DMS53 treated with DMSO at 0.1 percent for 48 hours (cell line): ENCODE data around the gene KCNE4.
"Not testable (repeated sequence)": the region's sequence is repeated elsewhere in the genome, so short reads cannot be mapped to it uniquely, and the experiment has no call there.

Experiments
- DNase-seq: peaks from one replicate; lab custom pipeline; 2025; ENCODE audit not compliant: unreplicated experiment; lab: John Stamatoyannopoulos, UW

Gene KCNE4

DNA sequence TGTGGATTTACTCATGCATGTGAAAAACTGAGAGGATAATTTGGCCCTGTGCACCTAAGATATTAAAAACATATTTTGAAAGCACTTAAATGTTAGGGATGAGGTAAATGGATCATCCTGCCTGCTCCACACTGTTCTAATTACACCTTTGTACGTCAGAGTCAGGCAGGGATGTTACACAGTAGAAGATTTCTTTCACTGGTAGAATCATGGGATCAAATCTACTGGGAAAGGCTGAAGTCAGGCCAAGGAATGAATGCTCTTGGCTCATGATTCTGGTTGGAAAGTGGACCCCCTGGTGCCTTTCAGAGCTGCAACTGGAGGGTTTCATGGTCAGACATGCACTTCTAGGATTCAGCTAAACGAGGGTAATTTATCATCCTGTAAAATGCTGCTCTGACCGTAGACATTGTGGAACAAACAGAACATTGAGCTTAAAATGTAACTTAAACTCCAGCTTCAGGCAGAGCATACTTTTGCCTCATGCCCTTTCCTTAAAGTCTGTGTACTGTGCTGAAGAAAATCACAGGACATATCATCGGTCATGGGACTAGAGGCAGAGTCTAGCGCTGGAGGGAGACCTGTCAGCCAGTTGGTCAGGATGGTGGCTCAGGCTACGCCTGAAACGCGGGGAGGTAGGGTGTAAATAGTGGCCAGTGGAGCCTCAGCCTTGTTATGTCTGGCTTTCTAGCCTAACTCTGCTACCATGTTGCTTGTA is 4.9 kb downstream of the KCNE4 start:
- DNase-seq, result no peak

DNA sequence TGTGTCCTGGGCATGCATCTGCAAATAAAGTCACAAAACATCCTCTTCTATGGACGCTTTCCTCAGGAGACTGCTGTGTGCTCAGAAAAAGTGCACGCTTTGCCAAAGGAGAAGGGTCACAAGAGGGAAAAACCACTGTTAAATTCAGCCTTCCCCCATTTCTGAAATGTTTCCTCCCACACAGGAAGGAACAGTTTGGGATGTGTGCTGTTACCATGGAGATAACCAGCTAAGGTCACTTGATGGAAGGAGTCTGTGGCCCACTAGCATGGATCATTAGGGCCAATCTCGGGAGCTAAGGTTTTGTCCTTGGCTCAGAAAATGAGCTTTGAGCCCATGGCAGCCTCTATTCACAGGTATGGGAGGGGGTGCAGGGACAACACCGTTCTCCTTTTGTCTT is 5.6 kb downstream of the KCNE4 start:
- no peak for DNase-seq

GRCh38 chr2:223058952-223059716 is 7.1 kb downstream of the KCNE4 start:
- DNase-seq, result peak; percentile 88

GRCh38 chr2:223060201-223060825 is 8.3 kb downstream of the KCNE4 start:
- DNase-seq, result no peak

GRCh38 chr2:223062396-223062795 is 10.4 kb downstream of the KCNE4 start:
- no peak for DNase-seq

GRCh38 chr2:223065107-223065506 is 13.1 kb downstream of the KCNE4 start:
- DNase-seq, result no peak

DNA sequence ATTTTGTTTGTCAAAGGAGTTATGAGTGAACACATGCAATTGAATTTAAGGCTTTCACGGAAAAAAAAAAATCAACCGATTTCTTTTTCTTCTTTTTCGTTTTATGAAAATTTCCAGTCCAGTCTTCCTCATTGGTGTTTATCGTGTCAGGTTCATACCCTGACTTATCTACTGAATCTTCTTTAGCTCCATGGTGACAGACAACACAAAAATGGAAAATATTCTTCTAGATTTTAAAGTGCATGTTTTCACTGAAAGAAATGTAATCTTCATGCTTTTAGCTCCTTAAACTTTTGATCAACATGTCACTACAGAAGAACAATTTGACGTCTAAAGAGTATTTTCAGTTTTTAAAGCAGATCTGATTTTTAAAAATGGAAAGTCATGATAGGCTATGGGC is 14.7 kb downstream of the KCNE4 start:
- no peak for DNase-seq

- DNase-seq, result no peak
These were observed 16.1 kb downstream of the KCNE4 start for GRCh38 chr2:223068071-223068470.

DNA sequence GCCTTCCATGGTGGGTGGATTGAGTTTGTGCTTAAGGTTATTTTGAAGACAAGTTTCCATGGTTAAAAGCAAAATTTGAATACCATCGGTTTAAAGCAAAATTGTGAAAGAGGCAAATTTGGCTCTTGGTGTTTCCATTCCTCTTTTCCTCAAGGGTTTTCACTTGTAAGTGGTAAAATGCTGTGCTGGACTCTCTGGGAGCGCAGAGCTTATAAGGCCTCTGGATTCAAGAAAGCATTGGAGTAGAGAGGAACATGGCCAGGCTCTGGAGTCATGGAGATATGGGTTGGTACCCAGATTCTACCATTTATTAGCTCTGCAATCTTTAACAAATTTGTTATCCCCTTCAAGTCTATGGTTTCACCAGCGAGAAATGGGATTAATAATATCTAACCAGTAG is 17.5 kb downstream of the KCNE4 start:
- DNase-seq, result no peak

- DNase-seq, result no peak
These were observed 18.0 kb downstream of the KCNE4 start for GRCh38 chr2:223069988-223070387.

DNA sequence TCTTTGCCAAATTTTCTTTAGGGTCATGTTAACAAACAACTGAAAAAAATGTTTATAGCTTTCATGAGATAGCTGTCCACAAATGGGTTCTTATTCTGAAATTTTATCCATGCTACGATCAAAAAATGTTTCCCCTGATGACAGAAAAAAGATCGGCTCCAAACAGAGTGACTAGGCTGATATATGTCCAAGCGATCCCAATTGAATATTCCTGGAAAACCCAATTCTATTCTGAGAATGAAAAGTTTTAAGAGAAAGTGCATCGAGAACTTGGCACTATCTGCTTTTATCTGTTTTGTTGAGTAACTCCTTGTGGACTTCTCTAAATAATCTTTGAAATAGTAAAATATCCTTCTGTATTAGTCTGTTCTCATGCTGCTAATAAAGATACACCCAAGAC is 19.1 kb downstream of the KCNE4 start:
- no peak for DNase-seq

DNA sequence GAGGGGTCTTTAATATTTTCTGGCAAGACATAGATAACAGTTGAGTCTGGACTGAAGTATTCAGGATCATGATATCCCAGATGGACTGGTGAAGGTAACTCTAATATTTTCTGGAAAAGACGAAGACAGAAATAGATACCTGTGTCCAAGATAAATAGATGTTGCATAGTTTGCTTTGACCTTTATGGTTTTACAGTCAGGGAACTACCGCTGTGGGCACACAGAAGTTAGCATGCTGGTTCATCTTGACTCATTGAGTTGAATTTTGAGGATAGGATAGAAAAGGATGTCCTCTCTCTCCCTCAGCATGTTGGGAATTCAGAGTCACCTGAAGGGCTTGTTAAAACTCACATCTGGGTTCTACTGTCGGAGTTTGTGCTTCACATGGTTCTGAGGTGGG is 20.8 kb downstream of the KCNE4 start:
- no peak for DNase-seq

DNA sequence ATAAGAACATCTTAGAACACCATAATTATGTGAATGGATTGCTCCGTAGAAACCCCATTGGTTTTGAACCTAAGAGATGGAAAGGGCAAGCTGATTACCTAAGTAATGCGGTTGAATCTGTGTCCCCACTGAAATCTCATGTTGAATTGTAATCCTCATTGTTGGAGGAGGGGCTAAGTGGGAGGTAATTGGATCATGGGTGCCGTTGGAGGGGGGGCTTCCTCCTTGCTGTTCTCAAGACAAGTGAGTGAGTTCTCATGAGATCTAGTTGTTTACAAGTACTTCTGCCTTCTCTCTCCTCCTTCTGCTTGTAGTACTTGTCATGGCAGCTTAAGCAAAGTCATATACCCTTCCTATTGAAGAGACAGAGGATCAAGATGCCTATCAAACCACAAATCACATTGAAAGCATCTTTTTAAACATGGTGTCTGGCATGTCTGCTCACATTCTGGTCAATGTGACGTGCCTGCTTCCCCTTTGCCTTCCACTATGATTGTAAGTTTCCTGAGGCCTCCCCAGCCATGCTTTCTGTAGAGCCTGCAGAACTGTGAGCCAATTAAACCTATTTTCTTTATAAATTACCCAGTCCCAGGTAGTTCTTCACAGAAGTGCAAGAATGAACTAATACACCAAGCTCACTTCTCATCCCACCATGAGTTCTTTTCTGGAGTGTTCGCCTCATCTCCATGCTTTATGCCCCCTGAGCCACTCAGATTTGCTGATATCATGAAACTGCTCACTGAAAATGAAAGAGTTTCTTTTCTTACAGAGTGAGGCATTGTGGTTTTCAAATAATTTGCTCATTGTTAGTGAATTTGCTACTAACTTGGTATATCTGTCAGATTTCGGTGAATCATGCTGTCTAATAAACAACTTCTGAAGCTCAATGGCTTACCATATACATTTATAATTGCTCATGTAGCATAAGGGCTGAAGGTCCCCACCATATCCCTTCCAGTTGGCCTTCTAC is 23.6 kb downstream of the KCNE4 start:
- no peak for DNase-seq

GRCh38 chr2:223076573-223076972 is 24.6 kb downstream of the KCNE4 start:
- no peak for DNase-seq

DNA sequence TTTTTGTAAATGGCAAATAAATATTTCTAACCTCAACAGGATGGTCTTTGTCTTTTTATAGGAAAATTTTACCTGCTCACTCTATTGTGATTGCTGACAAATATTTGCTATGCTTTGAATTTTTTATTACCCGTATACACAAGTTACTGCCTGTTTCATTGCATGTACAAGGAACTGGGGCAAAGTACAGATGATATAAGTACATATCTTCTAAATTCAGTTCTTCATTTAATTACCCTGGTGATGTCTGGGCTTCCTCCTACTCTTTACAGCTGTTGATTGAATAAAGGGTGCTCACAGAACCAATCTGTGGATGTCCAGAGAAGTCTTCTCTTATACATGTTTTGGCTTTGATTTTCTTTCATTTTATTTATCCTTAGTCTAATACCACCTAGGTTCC is 26.5 kb downstream of the KCNE4 start:
- no peak for DNase-seq

- DNase-seq, result no peak
These were observed 27.4 kb downstream of the KCNE4 start for GRCh38 chr2:223079378-223079777.

- DNase-seq, result no peak
These were observed 27.9 kb downstream of the KCNE4 start for GRCh38 chr2:223079925-223080324.

DNA sequence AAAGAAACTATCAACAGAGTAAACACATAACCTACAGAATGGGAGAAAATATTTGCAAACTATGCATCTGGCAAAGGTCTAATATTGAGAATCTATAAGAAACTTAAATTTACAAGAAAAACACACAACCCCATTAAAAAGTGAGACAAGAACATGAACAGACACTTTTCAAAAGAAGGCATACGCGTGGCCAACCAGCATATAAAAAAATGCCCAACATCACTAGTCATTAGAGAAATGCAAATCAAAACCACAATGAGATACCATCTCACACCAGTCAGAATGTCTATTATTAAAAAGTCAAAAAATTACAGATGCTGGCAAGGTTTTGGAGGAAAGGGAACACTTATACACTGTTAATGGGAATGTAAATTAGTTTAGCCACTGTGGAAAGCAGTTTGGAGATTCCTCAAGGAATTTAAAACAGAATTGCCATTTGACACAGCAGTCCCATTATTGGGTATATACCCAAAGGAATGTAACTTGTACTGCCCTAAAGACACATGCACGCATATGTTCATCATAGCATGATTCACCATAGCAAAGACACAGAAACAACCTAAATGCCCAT is 28.9 kb downstream of the KCNE4 start:
- DNase-seq, result not testable (repeated sequence)

DNA sequence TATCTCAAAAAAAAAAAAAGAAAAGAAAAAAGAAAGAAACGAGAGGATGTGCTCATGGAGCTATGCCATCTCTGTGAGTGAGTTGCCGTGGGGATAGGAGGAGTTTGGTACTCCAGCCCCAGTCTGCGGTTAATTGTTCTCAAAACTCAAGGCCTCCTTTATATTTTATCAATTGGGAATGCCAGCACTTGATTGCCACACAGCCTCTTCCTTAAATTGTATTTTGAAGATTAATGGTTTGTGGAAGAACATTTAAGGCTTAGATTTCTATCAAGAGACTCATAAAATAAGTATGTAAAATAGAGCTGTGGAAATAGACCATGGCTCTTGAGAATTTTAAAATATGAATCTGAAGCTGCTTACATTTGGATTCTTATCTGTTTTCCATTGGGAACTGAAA is 29.8 kb downstream of the KCNE4 start:
- no peak for DNase-seq

DNA sequence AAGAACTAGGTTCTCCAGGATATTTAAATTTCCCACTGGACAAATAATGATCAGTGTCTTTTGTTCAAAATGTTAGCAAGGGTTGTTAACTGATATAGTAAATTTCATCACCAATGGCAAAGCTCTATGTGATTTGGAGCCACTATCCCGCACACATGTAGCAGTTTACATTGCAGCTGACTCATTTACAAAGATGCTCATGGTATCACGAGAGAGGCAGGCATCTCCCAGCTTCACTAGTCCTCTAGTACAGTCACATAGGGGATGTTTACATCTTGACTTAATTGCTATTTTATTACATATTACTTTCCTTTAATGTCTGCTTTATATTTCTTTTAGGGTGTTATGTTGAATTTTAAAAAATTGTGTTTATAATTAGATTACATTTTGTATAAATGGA is 30.7 kb downstream of the KCNE4 start:
- no peak for DNase-seq
